Natural killer cell (primary cell): ENCODE results near the gene TBC1D22A. TPM values are rescaled to one million over a fixed set of nuclear protein-coding genes. Genes with fewer than 3 reads are reported as not detected.

Source experiments
- ATAC-seq, 3 donors: fragments of 150-1000 bp in 2 of 3; fragments of 200-7000 bp in 1 of 3; cut with Tn5 transposase; 1 replicate in 1 of 3; 2 replicates in 2 of 3; pipeline ENCODE4 v1.10.0; 2021; ENCODE audit warnings: mild to moderate bottlenecking in 2 of 3, moderate library complexity in 2 of 3
- DNase-seq, 2 donors: peaks; one replicate each; pipeline versions ENCODE4 v3.0.0 to v3.0.0-alpha.2; 2013 to 2021; ENCODE audit warnings: mixed read lengths in 1 of 2
- H3K27ac ChIP-seq: one replicate; pipeline ENCODE4 v1.5.1; 2013; ENCODE audit warnings: mild to moderate bottlenecking, low read length
- H3K27me3 ChIP-seq: one replicate; pipeline ENCODE4 v1.6.1; 2013; ENCODE audit warnings: low read length; ENCODE audit not compliant: control insufficient read depth, insufficient read depth
- H3K36me3 ChIP-seq: one replicate; pipeline ENCODE4 v1.6.1; 2013; ENCODE audit warnings: low read length; ENCODE audit not compliant: control insufficient read depth, insufficient read depth
- H3K4me1 ChIP-seq: one replicate; pipeline ENCODE4 v1.6.1; 2013; ENCODE audit warnings: low read length; ENCODE audit not compliant: control insufficient read depth, insufficient read depth
- H3K4me3 ChIP-seq: one replicate; pipeline ENCODE4 v1.5.1; 2013; ENCODE audit warnings: low read length
- H3K9me3 ChIP-seq: one replicate; pipeline ENCODE4 v1.6.1; 2013; ENCODE audit warnings: low read length; ENCODE audit not compliant: control insufficient read depth, insufficient read depth
- H3K27ac Mint-ChIP-seq, 2 donors: one replicate each; pipeline ENCODE4 v1.8.0; 2022; ENCODE audit warnings: mild to moderate bottlenecking in 2 of 2, mixed read lengths in 2 of 2, moderate library complexity in 1 of 2
- H3K27me3 Mint-ChIP-seq, 2 donors: one replicate each; pipeline ENCODE4 v1.8.0; 2022; ENCODE audit warnings: low read depth in 2 of 2, mixed read lengths in 2 of 2
- H3K36me3 Mint-ChIP-seq: one replicate; pipeline ENCODE4 v1.8.0; 2022; ENCODE audit warnings: mixed read lengths
- H3K4me1 Mint-ChIP-seq, 2 donors: one replicate each; pipeline ENCODE4 v1.8.0; 2022; ENCODE audit warnings: mixed read lengths in 2 of 2
- H3K4me3 Mint-ChIP-seq: one replicate; pipeline ENCODE4 v1.8.0; 2022; ENCODE audit warnings: mild to moderate bottlenecking, moderate library complexity, mixed read lengths
- H3K9me3 Mint-ChIP-seq, 2 donors: one replicate each; pipeline ENCODE4 v1.8.0; 2022; ENCODE audit warnings: mixed read lengths in 2 of 2
- CTCF ChIP-seq: fragments of 200-600 bp; IDR thresholded peaks from one replicate; pipeline ENCODE4 v1.8.0; 2022; ENCODE audit warnings: antibody characterized with exemption
- WGBS: methylation state at CpG from one replicate; pipeline ENCODE4 v1.1.7; 2013; ENCODE audit warnings: missing lambda C conversion rate; ENCODE audit not compliant: insufficient coverage; 5-methylcytosine and 5-hydroxymethylcytosine counted together
- intact Hi-C: fragments of 100-400 bp; cut with micrococcal nuclease; formaldehyde crosslinking; loops from one replicate; pipeline ENCODE4 v1.14.2; 2022
- total RNA-seq, 4 donors: library from RNA; stranded (reverse); fragments of 120-200 nt in 1 of 4; gene quantifications; one replicate each; pipeline versions ENCODE4 v1.2.3 to v1.2.4, GENCODE V29; 2013 to 2022

The TBC1D22A gene
- total RNA-seq, 3 donors from 2014 or later (not counting 1 experiment from before 2014, with no cell fraction given): 47.4 to 53.7 (median 53.2) TPM

GRCh38 chr22:46895753-46896152 lies 133.3 kb downstream of the TBC1D22A start:
- Histone ChIP-seq H3K36me3 (peaks cover 27% of the 10 kb centered on the region), H3K4me1 (no peaks in the 10 kb centered on the region), H3K27me3 (no peaks in the 10 kb centered on the region), H3K27ac (no peak overlapping the region), H3K4me3 (no peak overlapping the region), H3K9me3 (no peaks in the 10 kb centered on the region)
- Mint-ChIP-seq H3K4me3 (no peak overlapping the region), H3K36me3 (no peaks in the 10 kb centered on the region), H3K27me3 (no peaks in the 10 kb centered on the region), H3K27ac (no peak overlapping the region), H3K4me1 (peaks cover 22 to 41% of the 10 kb centered on the region in 2 donors), H3K9me3 (no peaks in the 10 kb centered on the region)
- DNase-seq: no peak
- intact Hi-C loops: no loop called here
- no peak for TF ChIP-seq CTCF
- WGBS: 78% methylated on average over 11 of the region's 11 CpGs
- no peak for ATAC-seq

- Mint-ChIP-seq H3K36me3 (no peaks in the 10 kb centered on the region), H3K27me3 (no peaks in the 10 kb centered on the region), H3K4me1 (peaks cover 26 to 45% of the 10 kb centered on the region in 2 donors), H3K27ac (no peak overlapping the region), H3K4me3 (no peak overlapping the region), H3K9me3 (no peaks in the 10 kb centered on the region)
- Histone ChIP-seq H3K4me3 (no peak overlapping the region), H3K9me3 (no peaks in the 10 kb centered on the region), H3K27ac (no peak overlapping the region), H3K36me3 (peaks cover 27% of the 10 kb centered on the region), H3K27me3 (no peaks in the 10 kb centered on the region), H3K4me1 (no peaks in the 10 kb centered on the region)
- intact Hi-C loops: no loop called here
- ATAC-seq: no peak
- WGBS: 74% methylated on average over 3 of the region's 4 CpGs
- no peak for DNase-seq
- TF ChIP-seq CTCF: no peak
Observed at GRCh38 chr22:46896166-46896565, 133.7 kb downstream of the TBC1D22A start.

- no peak overlapping the region for H3K4me3 ChIP-seq
- no peaks in the 10 kb centered on the region for H3K27me3 ChIP-seq
- WGBS: 79% methylated on average over 13 of the region's 13 CpGs
- Mint-ChIP-seq H3K27me3 (no peaks in the 10 kb centered on the region), H3K4me3 (no peak overlapping the region), H3K36me3 (no peaks in the 10 kb centered on the region), H3K4me1 (peaks cover 31 to 48% of the 10 kb centered on the region in 2 donors), H3K9me3 (no peaks in the 10 kb centered on the region), H3K27ac (no peak overlapping the region)
- no peak for TF ChIP-seq CTCF
- H3K27ac ChIP-seq: no peak overlapping the region
- ATAC-seq (no peak), DNase-seq (no peak)
- intact Hi-C loops: no loop called here
- peaks cover 26% of the 10 kb centered on the region for H3K36me3 ChIP-seq
- no peaks in the 10 kb centered on the region for H3K4me1 ChIP-seq
- H3K9me3 ChIP-seq: no peaks in the 10 kb centered on the region
Observed at GRCh38 chr22:46896568-46897245, 134.3 kb downstream of the TBC1D22A start.

GRCh38 chr22:46897246-46897623 lies 134.8 kb downstream of the TBC1D22A start:
- no peaks in the 10 kb centered on the region for H3K36me3 Mint-ChIP-seq
- no peak overlapping the region for H3K4me3 Mint-ChIP-seq
- ATAC-seq (no peak), DNase-seq (no peak)
- H3K27me3 Mint-ChIP-seq: no peaks in the 10 kb centered on the region
- H3K4me3 ChIP-seq: no peak overlapping the region
- H3K27ac ChIP-seq: no peak overlapping the region
- intact Hi-C loops: no loop called here
- WGBS: 94% methylated on average over 4 of the region's 4 CpGs
- H3K4me1 Mint-ChIP-seq: peaks cover 31 to 48% of the 10 kb centered on the region in 2 donors
- no peaks in the 10 kb centered on the region for H3K27me3 ChIP-seq
- no peak for TF ChIP-seq CTCF
- no peaks in the 10 kb centered on the region for H3K9me3 ChIP-seq
- H3K27ac Mint-ChIP-seq: no peak overlapping the region
- no peaks in the 10 kb centered on the region for H3K4me1 ChIP-seq
- peaks cover 23% of the 10 kb centered on the region for H3K36me3 ChIP-seq
- no peaks in the 10 kb centered on the region for H3K9me3 Mint-ChIP-seq
